GM18507 (cell line): ENCODE data around the gene GGT5.
"Not testable (repeated sequence)": the region's sequence is repeated elsewhere in the genome, so short reads cannot be mapped to it uniquely, and the experiment has no call there.

ENCODE experiments used
- DNase-seq: peaks from one replicate; pipeline ENCODE4 v3.0.0; 2011; ENCODE audit warnings: low read depth; ENCODE audit not compliant: insufficient read length; ENCODE audit errors: extremely low spot score
- FAIRE-seq: peaks from 2 replicates; lab custom pipeline; 2011; peaks lifted over from hg19 to GRCh38; lab: Jason Lieb, UNC

The GGT5 gene

GRCh38 chr22:24187731-24188644 lies 56.9 kb downstream of the GGT5 start:
- FAIRE-seq (no peak), DNase-seq (no peak)

DNA sequence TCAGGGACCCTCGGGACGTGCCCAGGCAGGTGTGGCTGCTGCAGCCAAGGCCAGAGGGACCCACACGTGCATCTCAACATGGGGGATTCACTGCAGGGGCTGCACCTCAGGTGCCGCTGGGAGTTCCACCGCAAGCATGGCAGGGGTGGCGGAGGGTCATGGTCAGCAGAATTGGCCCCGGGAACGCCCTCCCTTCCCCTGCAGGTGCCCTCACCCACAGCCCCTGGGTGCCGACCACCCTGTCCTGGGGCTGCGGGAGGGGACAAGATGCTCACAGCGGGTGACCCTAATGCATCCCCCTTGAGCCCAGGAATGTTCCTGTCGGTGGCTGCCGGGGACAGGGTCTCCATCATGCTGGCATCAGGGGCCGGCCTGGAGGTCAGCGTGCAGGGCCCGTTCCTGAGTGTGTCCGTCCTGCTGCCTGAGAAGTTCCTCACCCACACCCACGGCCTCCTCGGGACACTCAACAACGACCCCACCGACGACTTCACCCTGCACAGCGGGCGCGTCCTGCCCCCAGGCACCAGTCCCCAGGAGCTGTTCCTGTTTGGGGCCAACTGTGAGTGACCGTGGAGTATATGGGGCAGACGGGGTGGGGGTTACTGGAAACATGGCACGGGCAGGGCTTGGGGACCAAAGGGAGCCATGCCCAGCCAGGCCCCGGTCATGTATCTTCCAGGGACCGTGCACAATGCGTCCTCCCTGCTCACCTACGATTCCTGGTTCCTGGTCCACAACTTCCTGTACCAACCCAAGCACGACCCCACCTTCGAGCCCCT lies 57.8 kb downstream of the GGT5 start:
- no peak for FAIRE-seq
- no peak for DNase-seq

DNA sequence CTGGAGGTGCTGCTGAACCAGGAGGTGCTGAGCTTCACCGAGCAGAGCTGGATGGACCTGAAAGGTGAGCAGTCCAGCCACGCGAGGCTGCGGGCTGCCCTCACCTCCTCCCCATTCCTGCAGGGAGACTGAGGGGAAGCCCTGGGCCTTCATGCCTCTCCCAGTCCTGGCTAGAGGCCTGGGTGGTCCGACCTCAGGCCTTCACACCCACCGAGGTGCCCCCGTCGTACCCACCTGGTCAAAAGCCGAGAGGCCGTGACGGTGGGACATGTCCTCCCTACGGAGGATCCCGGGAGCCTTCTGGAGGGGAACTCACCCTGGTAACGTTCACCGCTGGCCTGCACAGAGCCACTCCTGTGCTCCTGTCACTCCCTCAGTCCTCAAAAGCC lies 58.5 kb downstream of the GGT5 start:
- DNase-seq (no peak), FAIRE-seq (no peak)

DNA sequence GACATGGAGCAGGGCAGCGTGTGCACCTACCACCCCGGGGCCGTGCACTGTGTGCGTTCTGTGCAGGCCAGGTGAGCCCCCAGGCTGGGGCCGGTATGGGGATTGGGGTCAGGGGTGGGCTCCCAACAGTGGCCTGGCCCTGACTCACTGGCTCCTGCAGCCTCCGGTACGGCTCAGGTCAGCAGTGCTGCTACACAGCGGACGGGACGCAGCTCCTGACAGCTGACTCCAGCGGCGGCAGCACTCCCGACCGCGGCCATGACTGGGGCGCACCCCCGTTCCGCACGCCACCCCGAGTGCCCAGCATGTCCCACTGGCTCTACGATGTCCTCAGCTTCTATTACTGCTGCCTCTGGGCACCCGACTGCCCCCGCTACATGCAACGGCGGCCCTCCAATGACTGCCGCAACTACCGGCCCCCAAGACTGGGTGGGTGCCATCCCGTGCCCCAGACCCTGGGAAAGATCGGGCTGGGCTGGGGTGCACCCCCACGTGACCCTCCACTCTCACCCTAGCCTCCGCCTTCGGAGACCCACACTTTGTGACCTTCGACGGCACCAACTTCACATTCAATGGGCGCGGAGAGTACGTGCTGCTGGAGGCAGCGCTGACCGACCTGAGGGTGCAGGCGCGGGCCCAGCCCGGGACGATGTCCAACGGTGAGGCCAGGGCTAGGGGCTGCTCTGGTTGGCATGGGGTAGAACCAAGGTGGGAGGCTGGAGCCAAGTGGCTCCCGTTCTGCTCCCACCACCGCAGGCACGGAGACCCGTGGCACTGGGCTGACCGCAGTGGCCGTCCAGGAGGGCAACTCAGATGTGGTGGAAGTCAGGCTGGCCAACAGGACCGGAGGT lies 59.2 kb downstream of the GGT5 start:
- DNase-seq (no peak), FAIRE-seq (no peak)

DNA sequence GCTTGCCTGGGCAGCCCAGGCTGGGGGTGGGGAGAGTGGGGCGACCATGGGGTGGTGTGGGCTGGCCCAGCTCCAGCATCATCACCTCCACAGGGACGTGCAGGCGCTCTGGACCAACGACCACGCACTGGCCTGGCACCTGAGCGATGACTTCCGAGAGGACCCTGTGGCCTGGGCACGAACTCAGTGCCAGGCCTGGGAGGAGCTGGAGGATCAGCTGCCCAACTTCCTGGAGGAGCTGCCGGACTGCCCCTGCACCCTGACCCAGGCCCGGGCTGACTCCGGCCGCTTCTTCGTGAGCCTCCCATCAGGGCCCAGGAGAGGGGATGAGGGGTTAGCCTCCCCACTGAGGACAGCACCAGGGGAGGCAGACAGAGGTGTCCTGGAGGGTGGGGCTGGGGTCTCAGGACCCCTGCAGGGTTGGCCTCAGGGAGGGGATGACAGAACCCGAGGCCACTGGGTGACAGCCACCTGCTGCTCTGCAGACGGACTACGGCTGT lies 59.8 kb downstream of the GGT5 start:
- DNase-seq (no peak), FAIRE-seq (no peak)

- DNase-seq (no peak), FAIRE-seq (no peak)
These were observed 60.7 kb downstream of the GGT5 start for GRCh38 chr22:24184057-24184798.

DNA sequence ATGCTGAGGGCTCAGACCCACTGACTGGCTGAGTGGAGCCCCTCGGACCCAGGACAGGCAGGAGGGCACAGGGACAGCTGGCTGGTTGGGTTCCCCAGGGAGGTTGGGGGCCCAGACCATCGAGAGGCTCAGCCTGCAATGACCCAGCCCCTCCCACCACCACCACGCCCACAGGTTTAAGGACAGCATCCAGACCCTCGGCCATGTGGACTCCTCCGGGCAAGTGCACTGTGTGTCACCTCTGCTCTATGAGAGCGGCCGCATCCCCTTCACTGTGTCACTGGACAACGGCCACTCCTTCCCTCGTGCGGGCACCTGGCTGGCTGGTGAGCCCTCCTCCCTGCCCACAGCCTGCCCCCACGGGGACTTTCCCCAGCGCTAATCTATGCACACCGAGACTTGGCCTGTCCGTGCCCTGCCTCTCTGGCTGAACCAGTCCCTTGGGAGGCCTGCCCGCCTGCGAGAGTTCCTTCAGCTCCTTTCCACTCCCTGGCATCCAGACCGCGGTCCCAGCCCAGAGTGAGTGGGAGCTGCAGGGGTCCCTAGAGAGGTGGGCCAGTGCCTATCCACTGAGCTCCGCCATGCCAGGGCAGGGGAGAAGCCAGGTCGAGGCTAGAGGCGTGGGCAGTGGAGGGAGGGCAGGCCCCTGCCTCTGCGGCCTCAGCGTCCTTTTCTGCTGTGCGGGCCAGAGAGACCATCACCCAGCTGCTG lies 61.4 kb downstream of the GGT5 start:
- DNase-seq (no peak), FAIRE-seq (no peak)

- DNase-seq, FAIRE-seq: not testable (repeated sequence)
These were observed 62.0 kb downstream of the GGT5 start for GRCh38 chr22:24182900-24183246.

DNA sequence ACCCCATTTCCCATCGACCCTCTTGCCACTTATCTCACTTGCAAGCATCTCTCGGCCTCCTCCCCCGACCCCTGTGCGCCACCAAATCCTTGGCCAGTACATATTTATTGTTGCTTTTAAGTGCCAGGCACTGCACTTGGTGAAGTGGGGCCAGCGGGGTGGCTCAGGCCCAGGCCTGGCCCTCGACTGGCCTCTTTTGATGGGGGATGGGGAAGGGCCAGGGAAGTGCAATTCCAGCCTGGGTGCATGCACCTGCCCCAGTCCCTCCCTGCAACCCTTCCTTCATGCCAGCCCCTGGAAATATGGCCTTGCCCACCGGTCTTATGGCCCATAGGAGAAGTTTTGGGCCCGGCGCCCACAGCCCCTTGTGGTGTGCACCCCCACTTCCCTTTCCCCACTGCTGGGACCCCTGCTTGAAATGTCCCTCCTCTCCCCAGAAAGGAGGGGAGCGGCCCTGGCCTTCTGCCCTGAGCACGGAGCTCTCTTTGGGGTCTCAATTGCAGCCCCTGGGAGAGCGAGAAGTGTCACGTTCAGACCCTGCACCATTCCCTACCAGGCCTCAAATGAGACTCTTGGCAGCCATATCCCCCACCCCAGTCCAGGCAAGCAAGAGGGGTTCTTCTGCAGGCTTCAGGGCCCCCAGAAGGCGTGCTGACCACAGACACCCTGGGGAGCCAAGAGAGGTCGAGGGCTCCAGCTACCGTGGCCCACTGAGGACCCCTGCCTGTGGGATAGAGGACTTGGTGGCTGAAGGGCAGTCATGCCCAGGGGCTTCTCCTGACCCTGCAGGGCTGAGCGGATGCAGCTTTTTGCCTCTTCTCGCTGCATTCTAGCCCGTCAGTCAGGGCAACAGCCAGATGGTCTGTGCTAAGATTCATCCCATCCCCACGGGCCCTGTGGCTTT lies 62.6 kb downstream of the GGT5 start:
- FAIRE-seq: no peak
- DNase-seq: no peak

DNA sequence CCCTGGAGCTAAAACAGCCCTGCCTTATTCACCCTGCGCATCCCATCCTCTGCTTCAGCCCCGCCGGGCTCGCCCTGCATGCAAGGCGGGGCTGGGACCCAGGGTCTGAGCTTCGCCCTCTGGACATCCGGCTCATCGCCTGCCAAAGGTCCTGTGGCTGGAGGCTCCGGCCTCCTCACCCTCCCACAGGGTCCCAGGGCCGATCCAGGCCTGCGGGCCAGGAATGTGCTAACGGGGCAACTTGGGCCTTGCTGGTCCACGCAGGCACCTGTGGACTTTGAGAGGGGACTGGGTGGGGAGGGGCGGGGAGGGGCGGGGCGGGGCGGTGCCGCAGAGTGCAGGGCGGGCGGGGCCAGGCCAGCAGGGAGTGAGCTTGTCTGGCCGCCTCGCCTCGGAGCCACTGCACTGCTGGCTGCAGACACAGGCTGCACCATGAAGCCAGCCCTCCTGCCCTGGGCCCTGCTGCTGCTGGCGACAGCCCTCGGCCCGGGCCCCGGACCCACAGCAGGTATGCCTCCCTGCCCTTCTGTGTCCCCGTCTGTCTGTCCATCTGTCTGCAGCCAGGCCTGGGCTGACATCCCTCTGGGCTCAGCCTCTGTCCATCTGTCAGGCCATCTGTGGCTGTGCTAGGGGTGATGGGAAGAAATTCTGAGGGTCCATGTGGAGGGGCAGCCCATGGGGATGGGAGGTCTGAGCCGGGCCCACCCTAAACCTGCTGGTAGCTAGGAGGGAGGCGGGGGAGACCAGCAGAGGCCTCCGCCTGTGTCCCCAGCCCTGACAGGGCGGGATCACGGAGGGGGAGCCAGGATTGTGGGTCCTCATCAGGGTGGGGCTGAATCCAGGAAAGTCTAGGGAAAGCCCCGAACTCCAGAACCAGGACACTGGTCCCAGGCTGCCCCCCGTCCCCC lies 63.5 kb downstream of the GGT5 start, which contains the start of gene SUSD2:
Gene SUSD2 (plus strand): TSS at position 400 of the 908 bp plus-strand sequence. CDS start 33 bp downstream, at position 433.
- DNase-seq (no peak), FAIRE-seq (no peak)

- DNase-seq: no peak
- no peak for FAIRE-seq
These were observed 64.4 kb downstream of the GGT5 start for GRCh38 chr22:24180316-24181087.

- FAIRE-seq (no peak), DNase-seq (no peak)
These were observed 65.2 kb downstream of the GGT5 start for GRCh38 chr22:24179478-24180210.

GRCh38 chr22:24178502-24179440 lies 66.1 kb downstream of the GGT5 start:
- no peak for DNase-seq
- FAIRE-seq: no peak

DNA sequence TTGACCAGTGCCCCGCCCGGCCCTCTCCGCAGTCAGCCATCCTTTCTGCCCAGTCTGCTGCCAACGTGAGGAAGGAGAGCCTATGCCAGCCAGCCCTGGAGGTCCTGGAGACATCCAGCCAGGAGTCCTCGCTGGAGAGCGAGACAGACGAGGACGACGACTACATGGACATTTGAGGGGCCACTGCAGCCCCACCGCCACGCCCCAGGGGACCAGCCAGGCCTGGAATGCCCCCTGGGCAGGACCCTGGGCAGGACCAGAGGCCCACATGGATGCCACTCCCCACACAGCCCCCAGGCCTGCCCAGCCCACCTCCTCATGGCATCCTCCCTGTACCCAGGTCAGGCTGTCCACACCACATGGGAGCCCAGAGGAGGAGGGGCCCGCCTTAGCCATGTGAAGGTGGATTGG lies 66.9 kb downstream of the GGT5 start:
- FAIRE-seq (no peak), DNase-seq (no peak)
